IPS-18c (cell line): ENCODE measurements around the gene NUDT8.
"Not testable (repeated sequence)": the region's sequence is repeated elsewhere in the genome, so short reads cannot be mapped to it uniquely, and the experiment has no call there.

ENCODE experiments used
- H3K4me3 ChIP-seq: 2 replicates; pipeline ENCODE4 v1.7.0; 2013; ENCODE audit warnings: low read depth, mild to moderate bottlenecking, low read length, moderate library complexity; ENCODE audit not compliant: insufficient read depth
- H3K9me3 ChIP-seq: one replicate; pipeline ENCODE4 v1.6.1; 2013; ENCODE audit warnings: mild to moderate bottlenecking, low read length, moderate library complexity; ENCODE audit not compliant: control insufficient read depth, insufficient read depth

The NUDT8 gene

GRCh38 chr11:67663532-67664212 lies 33.9 kb upstream of the NUDT8 start:
- Histone ChIP-seq H3K4me3 (no peak overlapping the region), H3K9me3 (no peaks in the 10 kb centered on the region)

- H3K9me3 ChIP-seq: no peaks in the 10 kb centered on the region
- H3K4me3 ChIP-seq: no peak overlapping the region
These were observed 33.2 kb upstream of the NUDT8 start for GRCh38 chr11:67662835-67663531.

- no peaks in the 10 kb centered on the region for H3K9me3 ChIP-seq
- no peak overlapping the region for H3K4me3 ChIP-seq
These were observed 32.6 kb upstream of the NUDT8 start for GRCh38 chr11:67662142-67662834.

- not testable (repeated sequence) for H3K9me3 ChIP-seq, H3K4me3 ChIP-seq
These were observed 31.0 kb upstream of the NUDT8 start for GRCh38 chr11:67660752-67661151.

- not testable (repeated sequence) for H3K4me3 ChIP-seq, H3K9me3 ChIP-seq
These were observed 30.0 kb upstream of the NUDT8 start for GRCh38 chr11:67659651-67660165.

- Histone ChIP-seq H3K4me3 (no peak overlapping the region), H3K9me3 (peaks cover 5% of the 10 kb centered on the region)
These were observed 27.6 kb upstream of the NUDT8 start for GRCh38 chr11:67657300-67657699.

GRCh38 chr11:67656278-67656922 lies 26.7 kb upstream of the NUDT8 start:
- no peak overlapping the region for H3K4me3 ChIP-seq
- H3K9me3 ChIP-seq: peaks cover 5% of the 10 kb centered on the region

GRCh38 chr11:67654225-67654624 lies 24.5 kb upstream of the NUDT8 start:
- no peak overlapping the region for H3K4me3 ChIP-seq
- peaks cover 5% of the 10 kb centered on the region for H3K9me3 ChIP-seq

- peaks cover 5% of the 10 kb centered on the region for H3K9me3 ChIP-seq
- H3K4me3 ChIP-seq: no peak overlapping the region
These were observed 23.5 kb upstream of the NUDT8 start for GRCh38 chr11:67652965-67653845.

- H3K4me3 ChIP-seq: no peak overlapping the region
- H3K9me3 ChIP-seq: peaks cover 5% of the 10 kb centered on the region
These were observed 22.4 kb upstream of the NUDT8 start for GRCh38 chr11:67651976-67652781.

GRCh38 chr11:67649634-67650510 lies 20.1 kb upstream of the NUDT8 start:
- Histone ChIP-seq H3K4me3 (no peak overlapping the region), H3K9me3 (no peaks in the 10 kb centered on the region)

- no peak overlapping the region for H3K4me3 ChIP-seq
- no peaks in the 10 kb centered on the region for H3K9me3 ChIP-seq
These were observed 19.3 kb upstream of the NUDT8 start for GRCh38 chr11:67648796-67649613.

GRCh38 chr11:67648140-67648795 lies 18.5 kb upstream of the NUDT8 start:
- H3K9me3 ChIP-seq: peaks cover 2% of the 10 kb centered on the region
- no peak overlapping the region for H3K4me3 ChIP-seq

- H3K9me3 ChIP-seq: peaks cover 2% of the 10 kb centered on the region
- H3K4me3 ChIP-seq: no peak overlapping the region
These were observed 17.7 kb upstream of the NUDT8 start for GRCh38 chr11:67647471-67647870.
